PC-3 (cell line): Measurements from ENCODE around the gene HERC6. TPM values are rescaled to one million over a fixed set of nuclear protein-coding genes. Genes with fewer than 3 reads are reported as not detected.

Source experiments
- ATAC-seq: fragments of 200-7000 bp; cut with Tn5 transposase; 2 replicates; pipeline ENCODE4 v1.9.1; 2020; ENCODE audit warnings: mild to moderate bottlenecking, moderate library complexity
- BruUV-seq: library from RNA; stranded (reverse); fragments of 400-500 nt; replicated peaks from 2 replicates; lab custom pipeline; 2021; lab: Mats Ljungman, UMichigan
- CTCF ChIA-PET: fragments of 300-600 bp; sonication (Branson Sonifier 250); formaldehyde crosslinking; loops from one replicate; lab custom pipeline; 2022; ENCODE audit warnings: antibody characterized with exemption; lab: Charles Lee
- POLR2A ChIA-PET: fragments of 300-600 bp; sonication (Branson Sonifier 250); formaldehyde crosslinking; loops from one replicate; lab custom pipeline; 2022; ENCODE audit warnings: antibody characterized with exemption; ENCODE audit not compliant: unreplicated experiment; lab: Charles Lee
- DNase-seq: peaks from one replicate; pipeline ENCODE4 v3.0.0-alpha.2; 2015
- H2AFZ ChIP-seq: fragments of 300-600 bp; sonication (generic); 2 replicates; pipeline ENCODE4 v1.6.0; 2016; ENCODE audit warnings: antibody characterized with exemption, low read length
- H3F3A ChIP-seq: fragments of 300-600 bp; sonication (generic); one replicate; pipeline ENCODE4 v1.6.0; 2017; ENCODE audit warnings: antibody characterized with exemption, low read length, control low read depth, mild to moderate bottlenecking; ENCODE audit not compliant: unreplicated experiment
- H3K27ac ChIP-seq: fragments of 300-600 bp; sonication (generic); 2 replicates; pipeline ENCODE4 v1.5.1; 2016; ENCODE audit warnings: mild to moderate bottlenecking, low read length
- H3K27me3 ChIP-seq: fragments of 300-600 bp; sonication (generic); 2 replicates; pipeline ENCODE4 v1.6.1; 2016; ENCODE audit warnings: low read length, mixed read lengths
- H3K36me3 ChIP-seq: fragments of 300-600 bp; sonication (generic); 2 replicates; pipeline ENCODE4 v1.6.1; 2016; ENCODE audit warnings: low read depth, mixed run types, low read length, mixed read lengths
- H3K4me1 ChIP-seq: fragments of 300-600 bp; sonication (generic); 2 replicates; pipeline ENCODE4 v1.5.1; 2016; ENCODE audit warnings: low read length; ENCODE audit not compliant: insufficient read depth
- H3K4me2 ChIP-seq: fragments of 300-600 bp; sonication (generic); 2 replicates; pipeline ENCODE4 v1.6.0; 2016; ENCODE audit warnings: low read length
- H3K4me3 ChIP-seq: fragments of 300-600 bp; sonication (generic); 2 replicates; pipeline ENCODE4 v1.5.1; 2016; ENCODE audit warnings: mild to moderate bottlenecking, low read length, mixed read lengths
- H3K79me2 ChIP-seq: fragments of 300-600 bp; sonication (generic); 2 replicates; pipeline ENCODE4 v1.6.1; 2017; ENCODE audit warnings: low read length, mixed read lengths
- H3K9ac ChIP-seq: fragments of 300-600 bp; sonication (generic); 2 replicates; pipeline ENCODE4 v1.6.0; 2016; ENCODE audit warnings: mild to moderate bottlenecking, low read length
- H3K9me2 ChIP-seq: fragments of 300-600 bp; sonication (generic); replicated peaks from 2 replicates; pipeline ENCODE4 v1.6.1; 2016; ENCODE audit warnings: mixed run types, low read length, mixed read lengths
- H3K9me3 ChIP-seq: fragments of 300-600 bp; sonication (generic); 2 replicates; pipeline ENCODE4 v1.6.1; 2016; ENCODE audit warnings: low read length, mixed read lengths
- H4K20me1 ChIP-seq: fragments of 300-600 bp; sonication (generic); 2 replicates; pipeline ENCODE4 v1.6.1; 2016; ENCODE audit warnings: low read length, mixed read lengths
- CTCF ChIP-seq: fragments of 300-600 bp; sonication (generic); conservative IDR thresholded peaks from 2 replicates; pipeline ENCODE4 v1.5.1; 2017; ENCODE audit warnings: antibody characterized with exemption, low read depth, mild to moderate bottlenecking, low read length
- EZH2 ChIP-seq: fragments of 300-600 bp; sonication (generic); IDR thresholded peaks from one replicate; pipeline ENCODE4 v1.6.1; 2017; ENCODE audit warnings: antibody characterized with exemption, mild to moderate bottlenecking, low read length; ENCODE audit not compliant: unreplicated experiment
- EZH2phosphoT487 ChIP-seq: fragments of 300-600 bp; sonication (generic); IDR thresholded peaks from 2 replicates; pipeline ENCODE4 v1.6.1; 2018; ENCODE audit warnings: mild to moderate bottlenecking, antibody characterized with exemption, low read length, borderline replicate concordance
- intact Hi-C: fragments of 100-400 bp; cut with micrococcal nuclease; formaldehyde crosslinking; loops from 2 replicates; pipeline ENCODE4 v1.9.0; 2023
- total RNA-seq: library from RNA; depleted of rRNA; stranded (reverse); fragments of >200 nt; gene quantifications from 2 replicates; pipeline ENCODE4 v1.2.3, GENCODE V29; 2014

The HERC6 gene
- total RNA-seq, 1 experiment from 2014 or later, result 4.8 TPM

GRCh38 chr4:88415982-88416381 is 37.3 kb downstream of the HERC6 start:
- Histone ChIP-seq H3K4me2 (no peak overlapping the region), H3K27me3 (no peaks in the 10 kb centered on the region), H4K20me1 (no peaks in the 10 kb centered on the region), H3K27ac (no peak overlapping the region), H3K4me1 (peaks cover 4% of the 10 kb centered on the region), H3K79me2 (no peaks in the 10 kb centered on the region), H2AFZ (no peak overlapping the region), H3K9me2 (no peaks in the 10 kb centered on the region), H3K4me3 (no peak overlapping the region), H3K9me3 (no peaks in the 10 kb centered on the region), H3F3A (no peaks in the 10 kb centered on the region), H3K36me3 (no peaks in the 10 kb centered on the region), H3K9ac (no peak overlapping the region)
- DNase-seq (peak; percentile 23), ATAC-seq (peak; percentile 27; the same call in 1 of the 2 replicates)
- ChIA-PET CTCF (no interaction called here), POLR2A (no interaction called here)
- BruUV-seq, result no TSS peak
- TF ChIP-seq EZH2phosphoT487 (no peak), CTCF (no peak), EZH2 (no peak)
- intact Hi-C loops, result no loop called here

GRCh38 chr4:88418411-88418810 is 39.8 kb downstream of the HERC6 start:
- intact Hi-C loops, result no loop called here
- DNase-seq (no peak), ATAC-seq (no peak)
- Histone ChIP-seq H3K27me3 (no peaks in the 10 kb centered on the region), H3K4me1 (peaks cover 4% of the 10 kb centered on the region), H2AFZ (no peak overlapping the region), H3K9ac (no peak overlapping the region), H3K9me2 (no peaks in the 10 kb centered on the region), H3F3A (no peaks in the 10 kb centered on the region), H3K9me3 (no peaks in the 10 kb centered on the region), H3K27ac (no peak overlapping the region), H3K4me2 (no peak overlapping the region), H3K36me3 (no peaks in the 10 kb centered on the region), H3K4me3 (no peak overlapping the region), H4K20me1 (no peaks in the 10 kb centered on the region), H3K79me2 (no peaks in the 10 kb centered on the region)
- no TSS peak for BruUV-seq
- POLR2A ChIA-PET, result interaction anchor here (0.5 kb wide), 1 partner anchor 371 kb away, joined by 6 read pairs; no protein-coding TSS in a partner anchor
- CTCF ChIA-PET, result no interaction called here
- TF ChIP-seq EZH2 (no peak), EZH2phosphoT487 (no peak), CTCF (no peak)

GRCh38 chr4:88419874-88420273 is 41.2 kb downstream of the HERC6 start:
- peaks cover 4% of the 10 kb centered on the region for H3K4me1 ChIP-seq
- H4K20me1 ChIP-seq, result no peaks in the 10 kb centered on the region
- no peaks in the 10 kb centered on the region for H3K9me2 ChIP-seq
- no peak overlapping the region for H3K4me2 ChIP-seq
- ChIA-PET CTCF (no interaction called here), POLR2A (no interaction called here)
- H3F3A ChIP-seq, result no peaks in the 10 kb centered on the region
- no peaks in the 10 kb centered on the region for H3K36me3 ChIP-seq
- DNase-seq (no peak), ATAC-seq (no peak)
- no peak overlapping the region for H3K4me3 ChIP-seq
- H3K79me2 ChIP-seq, result no peaks in the 10 kb centered on the region
- no peak overlapping the region for H3K27ac ChIP-seq
- H3K9ac ChIP-seq, result no peak overlapping the region
- no peak overlapping the region for H2AFZ ChIP-seq
- H3K27me3 ChIP-seq, result no peaks in the 10 kb centered on the region
- H3K9me3 ChIP-seq, result no peaks in the 10 kb centered on the region
- BruUV-seq, result no TSS peak
- TF ChIP-seq CTCF (no peak), EZH2phosphoT487 (no peak), EZH2 (no peak)
- intact Hi-C loops, result no loop called here
